HL-60 (cell line): ENCODE data around the gene NLRC5.
"Not testable (repeated sequence)": the region's sequence is repeated elsewhere in the genome, so short reads cannot be mapped to it uniquely, and the experiment has no call there.

ENCODE experiments used
- DNase-seq, 2 experiments: peaks; one replicate each; pipeline ENCODE4 v3.0.0-alpha.2; 2010 to 2020; ENCODE audit warnings: low read depth in 1 of 2, low spot score in 1 of 2
- H3K27ac ChIP-seq: fragments of 250-450 bp; sonication (Bioruptor Pico); replicated peaks from 2 replicates; pipeline ENCODE4 v1.5.1; 2020; ENCODE audit warnings: mild to moderate bottlenecking, moderate library complexity
- H3K27me3 ChIP-seq: fragments of 250-450 bp; sonication (Bioruptor Pico); 2 replicates; pipeline ENCODE4 v1.5.1; 2021; ENCODE audit warnings: mild to moderate bottlenecking, moderate library complexity; ENCODE audit not compliant: insufficient read depth, poor library complexity, severe bottlenecking
- H3K4me3 ChIP-seq: replicated peaks from 2 replicates; pipeline ENCODE4 v1.5.1; 2011; ENCODE audit warnings: mild to moderate bottlenecking, control low read depth, low read length; ENCODE audit not compliant: insufficient read depth
- GABPA ChIP-seq: IDR thresholded peaks from 2 replicates; pipeline ENCODE4 v1.6.1; 2012; ENCODE audit warnings: low read depth
- POLR2AphosphoS5 ChIP-seq: IDR thresholded peaks from 2 replicates; pipeline ENCODE4 v1.6.1; 2012; ENCODE audit warnings: low read depth
- SPI1 ChIP-seq: IDR thresholded peaks from 2 replicates; pipeline ENCODE4 v1.6.1; 2012; ENCODE audit warnings: low read depth, mild to moderate bottlenecking, borderline replicate concordance
- TF ChIP-seq, protein P1 (sequence below): IDR thresholded peaks from 2 replicates; pipeline ENCODE4 v1.6.1; 2012; ENCODE audit warnings: low read depth; ENCODE audit not compliant: insufficient replicate concordance
- TF ChIP-seq, protein P2 (sequence below): IDR thresholded peaks from one replicate; pipeline ENCODE4 v1.5.1; 2011; ENCODE audit warnings: low read length, control low read depth, inconsistent platforms; ENCODE audit not compliant: insufficient read depth

The NLRC5 gene

DNA sequence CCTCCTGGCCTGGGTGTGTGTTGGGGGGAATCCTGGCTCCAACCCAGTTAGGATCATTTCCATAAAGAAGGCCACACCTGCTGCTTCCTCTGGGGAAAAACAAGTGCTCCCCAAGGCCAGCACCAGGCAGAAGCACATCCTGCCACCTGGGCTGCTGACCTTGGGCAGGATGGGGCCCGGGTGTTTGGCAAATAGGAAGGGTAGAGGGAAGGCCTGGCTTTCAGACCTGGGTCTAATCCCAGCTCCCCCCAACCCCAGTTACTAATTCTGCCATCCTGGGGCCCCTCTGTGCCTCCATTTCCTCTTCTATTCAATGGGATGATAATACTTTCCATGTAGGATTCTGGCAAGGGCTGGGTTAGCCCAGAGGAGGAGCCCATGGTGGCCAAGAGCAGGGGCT, 3.0 kb upstream of the NLRC5 start:
- Histone ChIP-seq H3K27ac (no peak overlapping the region), H3K27me3 (no peaks in the 10 kb centered on the region), H3K4me3 (no peak overlapping the region)
- TF ChIP-seq, protein P1, sequence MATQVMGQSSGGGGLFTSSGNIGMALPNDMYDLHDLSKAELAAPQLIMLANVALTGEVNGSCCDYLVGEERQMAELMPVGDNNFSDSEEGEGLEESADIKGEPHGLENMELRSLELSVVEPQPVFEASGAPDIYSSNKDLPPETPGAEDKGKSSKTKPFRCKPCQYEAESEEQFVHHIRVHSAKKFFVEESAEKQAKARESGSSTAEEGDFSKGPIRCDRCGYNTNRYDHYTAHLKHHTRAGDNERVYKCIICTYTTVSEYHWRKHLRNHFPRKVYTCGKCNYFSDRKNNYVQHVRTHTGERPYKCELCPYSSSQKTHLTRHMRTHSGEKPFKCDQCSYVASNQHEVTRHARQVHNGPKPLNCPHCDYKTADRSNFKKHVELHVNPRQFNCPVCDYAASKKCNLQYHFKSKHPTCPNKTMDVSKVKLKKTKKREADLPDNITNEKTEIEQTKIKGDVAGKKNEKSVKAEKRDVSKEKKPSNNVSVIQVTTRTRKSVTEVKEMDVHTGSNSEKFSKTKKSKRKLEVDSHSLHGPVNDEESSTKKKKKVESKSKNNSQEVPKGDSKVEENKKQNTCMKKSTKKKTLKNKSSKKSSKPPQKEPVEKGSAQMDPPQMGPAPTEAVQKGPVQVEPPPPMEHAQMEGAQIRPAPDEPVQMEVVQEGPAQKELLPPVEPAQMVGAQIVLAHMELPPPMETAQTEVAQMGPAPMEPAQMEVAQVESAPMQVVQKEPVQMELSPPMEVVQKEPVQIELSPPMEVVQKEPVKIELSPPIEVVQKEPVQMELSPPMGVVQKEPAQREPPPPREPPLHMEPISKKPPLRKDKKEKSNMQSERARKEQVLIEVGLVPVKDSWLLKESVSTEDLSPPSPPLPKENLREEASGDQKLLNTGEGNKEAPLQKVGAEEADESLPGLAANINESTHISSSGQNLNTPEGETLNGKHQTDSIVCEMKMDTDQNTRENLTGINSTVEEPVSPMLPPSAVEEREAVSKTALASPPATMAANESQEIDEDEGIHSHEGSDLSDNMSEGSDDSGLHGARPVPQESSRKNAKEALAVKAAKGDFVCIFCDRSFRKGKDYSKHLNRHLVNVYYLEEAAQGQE = no peak
- TF ChIP-seq POLR2AphosphoS5 = no peak
- TF ChIP-seq GABPA = no peak
- TF ChIP-seq, protein P2, sequence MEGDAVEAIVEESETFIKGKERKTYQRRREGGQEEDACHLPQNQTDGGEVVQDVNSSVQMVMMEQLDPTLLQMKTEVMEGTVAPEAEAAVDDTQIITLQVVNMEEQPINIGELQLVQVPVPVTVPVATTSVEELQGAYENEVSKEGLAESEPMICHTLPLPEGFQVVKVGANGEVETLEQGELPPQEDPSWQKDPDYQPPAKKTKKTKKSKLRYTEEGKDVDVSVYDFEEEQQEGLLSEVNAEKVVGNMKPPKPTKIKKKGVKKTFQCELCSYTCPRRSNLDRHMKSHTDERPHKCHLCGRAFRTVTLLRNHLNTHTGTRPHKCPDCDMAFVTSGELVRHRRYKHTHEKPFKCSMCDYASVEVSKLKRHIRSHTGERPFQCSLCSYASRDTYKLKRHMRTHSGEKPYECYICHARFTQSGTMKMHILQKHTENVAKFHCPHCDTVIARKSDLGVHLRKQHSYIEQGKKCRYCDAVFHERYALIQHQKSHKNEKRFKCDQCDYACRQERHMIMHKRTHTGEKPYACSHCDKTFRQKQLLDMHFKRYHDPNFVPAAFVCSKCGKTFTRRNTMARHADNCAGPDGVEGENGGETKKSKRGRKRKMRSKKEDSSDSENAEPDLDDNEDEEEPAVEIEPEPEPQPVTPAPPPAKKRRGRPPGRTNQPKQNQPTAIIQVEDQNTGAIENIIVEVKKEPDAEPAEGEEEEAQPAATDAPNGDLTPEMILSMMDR = no peak
- no peak for TF ChIP-seq SPI1
- no peak for DNase-seq

DNA sequence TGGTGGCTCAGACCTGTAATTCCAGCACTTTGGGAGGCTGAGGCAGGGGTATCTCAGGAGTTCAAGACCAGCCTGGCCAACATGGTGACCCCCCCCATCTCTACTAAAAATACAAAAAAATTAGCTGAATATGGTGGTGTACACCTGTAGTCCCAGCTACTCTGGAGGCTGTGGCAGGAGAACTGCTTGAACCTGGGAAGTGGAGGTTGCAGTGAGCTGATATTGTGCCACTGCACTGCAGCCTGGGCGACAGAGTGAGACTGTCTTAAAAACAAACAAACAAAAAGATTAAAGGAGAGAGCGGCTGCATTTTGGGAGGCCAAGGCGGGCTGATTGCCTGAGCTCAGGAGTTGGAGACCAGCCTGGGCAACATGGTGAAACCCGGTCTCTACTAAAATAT, 2.4 kb upstream of the NLRC5 start:
- H3K27me3 ChIP-seq, H3K27ac ChIP-seq: not testable (repeated sequence)

DNA sequence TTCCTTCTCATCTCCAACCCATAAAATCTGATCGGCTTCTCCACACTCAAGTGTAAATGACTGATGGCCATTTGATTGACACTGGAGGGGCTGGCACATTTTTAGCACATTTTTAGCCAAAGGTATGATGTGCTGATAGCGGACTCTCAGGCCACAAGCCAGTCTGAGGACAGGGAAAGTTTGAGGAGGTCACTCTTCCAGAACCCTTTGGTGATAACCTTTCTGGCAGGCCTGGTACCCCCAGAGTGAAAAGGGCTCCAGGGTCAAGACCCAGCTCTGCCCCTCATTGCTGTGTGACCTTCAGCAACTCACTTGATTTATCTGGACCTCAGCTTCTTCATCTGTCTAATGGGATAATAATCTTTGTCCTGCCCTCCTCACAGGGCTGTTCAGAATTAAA, 1.7 kb upstream of the NLRC5 start:
- Histone ChIP-seq H3K4me3 (no peak overlapping the region), H3K27ac (no peak overlapping the region), H3K27me3 (no peaks in the 10 kb centered on the region)
- no peak for TF ChIP-seq SPI1
- TF ChIP-seq POLR2AphosphoS5 = no peak
- TF ChIP-seq GABPA = no peak
- no peak for DNase-seq

More for the DNA sequence above, 2.4 kb upstream of the NLRC5 start:
- DNase-seq, H3K4me3 ChIP-seq: not testable (repeated sequence)

DNA sequence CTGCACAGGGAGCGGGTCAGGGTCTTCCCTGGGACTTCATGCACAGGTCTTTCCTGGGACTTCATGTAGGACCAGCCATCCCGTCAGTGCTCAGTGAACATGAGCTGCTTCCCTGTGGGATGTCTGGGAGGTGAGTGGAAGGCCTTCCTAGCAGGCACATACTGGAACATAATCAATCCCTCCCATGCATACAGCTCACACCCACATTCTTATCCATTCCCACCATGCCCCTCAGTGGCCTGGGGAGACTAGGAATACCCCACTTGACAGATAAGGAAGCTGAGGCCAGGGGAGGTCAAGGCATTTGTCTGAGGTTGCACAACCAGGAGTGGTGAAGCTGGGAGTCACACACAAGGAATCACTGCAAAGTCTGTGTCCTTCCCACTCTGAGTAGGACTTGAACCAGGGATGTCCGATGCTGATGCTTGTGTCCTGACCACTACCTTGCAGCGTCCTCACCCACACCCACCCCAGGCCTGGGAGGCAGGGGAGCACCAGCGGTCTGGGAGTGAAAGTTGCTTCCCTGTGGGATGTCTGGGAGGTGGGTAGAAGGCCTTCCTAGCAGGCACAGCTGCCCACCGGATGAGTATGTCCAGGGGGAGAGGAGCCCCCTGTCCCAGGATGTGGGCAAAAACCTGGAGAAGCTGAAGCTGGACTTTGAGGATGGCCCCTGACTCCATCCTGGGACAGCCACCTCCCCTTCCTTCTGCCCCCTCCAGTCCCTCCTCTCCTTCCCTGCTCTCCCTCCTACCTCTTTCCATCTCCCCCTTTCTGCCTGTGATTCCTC, 1.0 kb upstream of the NLRC5 start:
- H3K27ac ChIP-seq = no peak overlapping the region; the same call in 1 of the 2 replicates

More for the DNA sequence above, 1.0 kb upstream of the NLRC5 start:
- H3K27me3 ChIP-seq = no peaks in the 10 kb centered on the region
- DNase-seq = peak in 1 of 2 experiments; percentile 61
- TF ChIP-seq, protein P2 = no peak
- TF ChIP-seq GABPA (no peak), SPI1 (no peak), POLR2AphosphoS5 (no peak)
- TF ChIP-seq, protein P1 = no peak
- H3K4me3 ChIP-seq = peak overlapping the region; percentile 75
